A549 treated with dexamethasone at 1 μM for 4 hours (cell line): ENCODE data around the gene PIP4P1. TPM values are rescaled to one million over a fixed set of nuclear protein-coding genes. Genes with fewer than 3 reads are reported as not detected.

Source experiments
- total RNA-seq: library from RNA; stranded (reverse); fragments of 200-300 nt; extraction: Qiagen RNA extraction; gene quantifications from 5 replicates; pipeline ENCODE4 v1.2.3, GENCODE V29; 2022

Gene PIP4P1
- 25.5 to 35.2 TPM (median 29.2 TPM) in 5 replicates for total RNA-seq

DNA sequence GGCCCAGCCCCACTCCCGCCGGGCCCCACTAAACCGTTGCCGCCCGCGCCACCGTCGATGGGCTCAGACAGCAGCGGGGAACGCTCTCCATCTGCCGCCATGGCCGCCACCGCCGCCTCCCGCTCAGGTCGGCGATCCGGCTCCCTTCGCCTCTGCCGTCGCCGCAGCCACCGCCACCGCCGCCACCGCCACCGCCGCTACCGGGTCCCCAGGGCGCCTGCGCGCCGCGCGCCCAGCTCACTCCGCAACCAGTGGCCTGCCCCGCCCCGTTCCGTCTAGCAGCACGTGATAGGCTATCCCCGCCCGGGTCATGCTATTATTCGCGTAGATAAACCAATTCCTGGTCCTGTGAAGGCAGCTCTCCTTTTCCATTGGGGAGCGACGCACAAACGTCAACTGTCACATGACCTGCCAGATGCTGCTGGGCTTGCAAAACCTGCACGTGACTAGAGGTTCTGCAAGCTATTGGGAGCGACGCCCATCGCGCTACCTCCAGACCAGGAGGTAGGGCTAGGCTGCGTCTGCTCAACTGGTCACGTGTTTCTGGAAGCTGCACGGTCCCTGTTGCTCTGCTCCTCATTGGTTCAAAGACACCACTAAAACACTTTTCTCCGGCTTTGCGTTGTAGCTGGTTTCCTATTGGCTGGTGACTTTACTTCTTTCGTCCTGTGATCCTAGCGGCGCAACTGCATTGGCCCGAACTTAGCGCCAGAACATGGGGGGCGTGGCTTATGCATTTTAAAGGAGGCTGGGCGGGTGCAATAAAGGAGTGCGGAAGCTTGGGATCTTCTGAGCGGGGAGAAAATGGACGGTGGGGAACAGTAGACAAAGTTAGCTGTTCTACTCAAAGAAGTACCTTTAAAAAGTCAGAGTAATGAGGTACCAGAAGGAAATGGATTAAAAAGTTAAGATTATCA, at the start of gene PIP4P1:
PIP4P1 (minus strand) TSS at position 210 of the 917 bp plus-strand sequence; CDS start at position 101, 109 bp downstream.

GRCh38 chr14:20469242-20469889, 8.1 kb upstream of the PIP4P1 start, which contains the start of gene PNP:
Gene PNP, plus strand, starts transcription at chr14:20469406. Its CDS starts 119 bp downstream, at chr14:20469525.

DNA sequence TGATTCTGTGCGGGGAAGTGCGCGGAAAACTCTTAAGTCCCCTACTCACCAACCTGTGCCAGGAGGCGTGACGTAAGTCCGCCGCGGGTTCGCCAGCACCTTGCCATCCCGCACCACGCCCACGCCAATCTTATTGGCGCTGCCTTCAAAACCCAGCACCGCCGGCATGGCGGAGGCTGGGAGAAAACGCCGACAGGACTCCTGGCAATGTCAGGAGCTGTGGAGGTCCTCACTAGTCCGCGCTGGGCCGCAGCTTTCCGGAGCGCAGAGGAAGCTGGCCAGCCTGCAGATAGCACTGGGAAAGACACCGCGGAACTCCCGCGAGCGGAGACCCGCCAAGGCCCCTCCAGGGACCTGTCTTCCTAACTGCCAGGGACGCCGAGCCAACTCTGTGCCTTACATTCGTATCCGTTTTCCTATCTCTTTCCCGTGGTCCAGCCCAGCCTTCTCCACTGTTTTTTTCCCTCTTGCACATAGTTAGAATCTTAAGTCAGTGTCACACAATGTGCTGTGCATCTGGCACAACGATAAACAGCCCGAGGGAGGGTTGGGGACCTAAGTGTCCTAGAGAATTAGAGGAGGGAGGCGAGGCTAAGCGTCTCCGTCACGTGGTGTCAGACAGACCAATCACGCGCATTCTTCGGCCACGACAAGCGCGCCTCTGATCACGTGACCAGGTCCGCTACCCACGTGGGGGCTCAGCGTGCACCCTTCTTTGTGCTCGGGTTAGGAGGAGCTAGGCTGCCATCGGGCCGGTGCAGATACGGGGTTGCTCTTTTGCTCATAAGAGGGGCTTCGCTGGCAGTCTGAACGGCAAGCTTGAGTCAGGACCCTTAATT, 6.5 kb downstream of the PIP4P1 start, which contains the start of the genes APEX1 and OSGEP:
APEX1 (plus strand) TSS at position 711 of the 839 bp plus-strand sequence. CDS start 420 bp downstream, outside the sequence.
OSGEP (minus strand) TSS at position 297 of the 839 bp plus-strand sequence; CDS start at position 168, 129 bp downstream.

GRCh38 chr14:20435582-20436362, 25.5 kb downstream of the PIP4P1 start, which contains the start of gene KLHL33:
Gene KLHL33, minus strand, starts transcription at chr14:20436166. Its CDS starts 355 bp downstream, at chr14:20435811.

DNA sequence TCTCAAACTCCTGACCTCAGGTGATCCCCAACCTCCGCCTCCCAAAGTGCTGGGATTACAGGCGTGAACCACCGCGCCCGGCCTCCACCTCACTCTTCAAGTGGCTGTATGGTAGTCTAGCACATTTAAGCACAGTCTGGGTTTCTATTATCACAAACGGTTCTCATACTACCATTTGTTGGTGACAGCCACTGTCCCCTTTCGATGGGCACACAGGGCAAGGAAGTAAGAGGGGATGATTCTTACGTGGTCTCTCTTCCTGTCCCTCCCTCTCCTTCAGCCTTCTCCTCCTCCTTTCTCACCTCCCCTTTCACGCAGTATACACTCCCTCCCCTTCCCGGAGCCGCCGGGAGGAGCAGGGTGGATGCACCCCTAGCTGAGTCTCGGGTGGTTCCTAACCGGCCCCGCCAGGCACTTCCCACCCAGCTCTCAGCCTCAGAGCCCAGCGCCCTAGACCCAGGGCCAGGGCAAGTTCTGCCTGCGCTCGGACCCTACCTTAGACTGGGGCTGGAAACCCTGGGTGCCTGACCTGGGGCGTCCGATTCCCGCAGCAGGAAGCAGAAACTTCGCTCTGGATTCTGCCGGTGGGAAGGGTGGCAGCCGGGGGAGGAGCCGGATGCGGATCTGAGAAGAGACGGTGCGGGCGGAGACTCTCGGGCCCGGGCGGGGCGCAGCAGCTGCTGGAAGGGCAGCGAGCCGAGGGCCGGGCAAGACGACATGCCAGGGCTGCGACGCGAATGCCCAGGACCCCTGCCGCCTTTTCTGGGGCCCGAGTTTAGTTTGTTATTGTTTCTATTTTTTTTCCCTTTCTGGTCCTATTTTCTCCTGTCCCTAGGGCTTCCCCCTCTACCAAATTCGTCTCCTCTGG, 48.1 kb downstream of the PIP4P1 start, which contains the start of gene TEP1:
TEP1 (minus strand) TSS at position 626 of the 868 bp plus-strand sequence. CDS start 5,062 bp downstream, outside the sequence.

Other genes with a start within 250 kb of the PIP4P1 start
- not detected in 5 replicates for gene OR11H6, start 237.7 kb downstream of the PIP4P1 start, total RNA-seq
- gene OR11H7, start 232.5 kb downstream of the PIP4P1 start, total RNA-seq, result not detected in 5 replicates
- gene OR11H4, start 222.1 kb downstream of the PIP4P1 start, total RNA-seq, result not detected in 5 replicates
- 15.4 to 24.7 TPM (median 18.6 TPM) in 5 replicates for gene TTC5, start 155.5 kb downstream of the PIP4P1 start, total RNA-seq
- gene CCNB1IP1, start 128.2 kb downstream of the PIP4P1 start, total RNA-seq, result 34.9 to 47.1 TPM (median 38.8 TPM) in 5 replicates
- gene PARP2, start 117.8 kb downstream of the PIP4P1 start, total RNA-seq, result 18.3 to 20.7 TPM (median 20.1 TPM) in 5 replicates
- gene TEP1, start 47.9 kb downstream of the PIP4P1 start, total RNA-seq, result 6.6 to 12.1 TPM (median 10.0 TPM) in 5 replicates
- gene KLHL33, start 25.3 kb downstream of the PIP4P1 start, total RNA-seq, result 0.01 TPM in 1 of 5 replicates, not detected in the others
- 19.5 to 24.1 TPM (median 23.7 TPM) in 5 replicates for gene OSGEP, start 6.6 kb downstream of the PIP4P1 start, total RNA-seq
- gene APEX1, start 6.2 kb downstream of the PIP4P1 start, total RNA-seq, result 251 to 268 TPM (median 260 TPM) in 5 replicates
- gene PNP, start 8.0 kb upstream of the PIP4P1 start, total RNA-seq, result 130 to 164 TPM (median 132 TPM) in 5 replicates
- 0.15 to 0.33 TPM (median 0.22 TPM) in 5 replicates for gene RNASE10, start 44.1 kb upstream of the PIP4P1 start, total RNA-seq
- gene RNASE9, start 99.6 kb upstream of the PIP4P1 start, total RNA-seq, result not detected in 5 replicates
- not detected in 5 replicates for gene RNASE11, start 126.6 kb upstream of the PIP4P1 start, total RNA-seq
- not detected in 5 replicates for gene RNASE12, start 129.9 kb upstream of the PIP4P1 start, total RNA-seq
- gene OR6S1, start 180.3 kb upstream of the PIP4P1 start, total RNA-seq, result not detected in 5 replicates
- gene RNASE4, start 223.1 kb upstream of the PIP4P1 start, total RNA-seq, result 5.4 to 9.5 TPM (median 8.4 TPM) in 5 replicates
- 7.0 to 11.3 TPM (median 9.3 TPM) in 5 replicates for gene ANG, start 227.3 kb upstream of the PIP4P1 start, total RNA-seq